GM23338 (cell line): ENCODE data around the gene ABHD17B.

Experiments used
- CTCF ChIP-seq, 2 experiments: fragments of 200-600 bp in 1 of 2; sonication (generic) in 1 of 2; conservative IDR thresholded peaks; 2 replicates each; pipeline versions ENCODE4 v1.5.1 to v1.6.1; 2016 to 2017; ENCODE audit warnings: antibody characterized with exemption in 2 of 2, low read depth in 2 of 2, mild to moderate bottlenecking in 2 of 2, moderate library complexity in 1 of 2
- STAT1 ChIP-seq: IDR thresholded peaks from one replicate; pipeline ENCODE4 v1.6.1; 2016; ENCODE audit warnings: antibody characterized with exemption; ENCODE audit not compliant: unreplicated experiment

GRCh38 chr9:71937070-71937625 is 26.2 kb upstream of the ABHD17B start:
- TF ChIP-seq CTCF (conservative IDR thresholded peaks at IDR 0.05; ENCODE audit: low read depth in 2 of 2) (no peak), STAT1 (no peak)
